DMS 273 (cell line): Measurements from ENCODE around the gene PCDHA8.
A peak's percentile ranks its signal among the peaks of the same experiment; 100 is the strongest.
"Not testable (repeated sequence)": the region's sequence is repeated elsewhere in the genome, so short reads cannot be mapped to it uniquely, and the experiment has no call there.

Experiments used
- DNase-seq: peaks from one replicate; lab custom pipeline; 2025; ENCODE audit not compliant: unreplicated experiment; lab: John Stamatoyannopoulos, UW

The PCDHA8 gene

GRCh38 chr5:140840978-140841962, at the start of gene PCDHA8:
Gene PCDHA8, plus strand, starts transcription at chr5:140841187. Its CDS starts 135 bp downstream, at chr5:140841322.
- peak; percentile 20 for DNase-seq

GRCh38 chr5:140794595-140795258, 46.3 kb upstream of the PCDHA8 start, which contains the start of gene PCDHA2:
Gene PCDHA2, plus strand, starts transcription at chr5:140794852.
- peak; percentile 87 for DNase-seq

- DNase-seq: peak; percentile 84
These were observed 45.7 kb upstream of the PCDHA8 start for GRCh38 chr5:140795259-140795641.

- DNase-seq: not testable (repeated sequence)
These were observed 44.8 kb upstream of the PCDHA8 start for GRCh38 chr5:140796072-140796717.

- DNase-seq: no peak
These were observed 44.3 kb upstream of the PCDHA8 start for GRCh38 chr5:140796718-140797095.

- peak; percentile 19 for DNase-seq
These were observed 40.0 kb upstream of the PCDHA8 start, which contains the start of gene PCDHA3 for GRCh38 chr5:140800816-140801493. Gene PCDHA3, plus strand, starts transcription at chr5:140801057.

- no peak for DNase-seq
These were observed 39.5 kb upstream of the PCDHA8 start for GRCh38 chr5:140801494-140801841.

- DNase-seq: not testable (repeated sequence)
These were observed 38.6 kb upstream of the PCDHA8 start for GRCh38 chr5:140802381-140802780.

GRCh38 chr5:140802781-140803271, 38.2 kb upstream of the PCDHA8 start:
- no peak for DNase-seq

GRCh38 chr5:140806834-140807775, 33.9 kb upstream of the PCDHA8 start, which contains the start of gene PCDHA4:
Gene PCDHA4, plus strand, starts transcription at chr5:140807068.
- DNase-seq: peak; percentile 3

- DNase-seq: not testable (repeated sequence)
These were observed 32.6 kb upstream of the PCDHA8 start for GRCh38 chr5:140808241-140808888.

GRCh38 chr5:140808889-140809291, 32.1 kb upstream of the PCDHA8 start:
- no peak for DNase-seq

- DNase-seq: no peak
These were observed 19.4 kb upstream of the PCDHA8 start, which contains the start of gene PCDHA5 for GRCh38 chr5:140821375-140822280. Gene PCDHA5, plus strand, starts transcription at chr5:140821613.

GRCh38 chr5:140822281-140822629, 18.7 kb upstream of the PCDHA8 start:
- no peak for DNase-seq

GRCh38 chr5:140822969-140823368, 18.0 kb upstream of the PCDHA8 start:
- DNase-seq: not testable (repeated sequence)

GRCh38 chr5:140823475-140823874, 17.5 kb upstream of the PCDHA8 start:
- no peak for DNase-seq

GRCh38 chr5:140827704-140828361, 13.2 kb upstream of the PCDHA8 start, which contains the start of gene PCDHA6:
Gene PCDHA6, plus strand, starts transcription at chr5:140827960. Its CDS starts 132 bp downstream, at chr5:140828092.
- DNase-seq: no peak
